Erythroblast (primary cell): ENCODE measurements around the gene PDZD7.

ENCODE experiments used
- GATA1 ChIP-seq: IDR thresholded peaks from 2 replicates; pipeline ENCODE4 v1.6.1; 2011; ENCODE audit warnings: low read depth, mild to moderate bottlenecking, control low read depth, low read length, moderate library complexity
- POLR2A ChIP-seq: IDR thresholded peaks from 2 replicates; pipeline ENCODE4 v1.6.1; 2011; ENCODE audit warnings: mild to moderate bottlenecking, low read length

- no peak for TF ChIP-seq POLR2A
- no peak for TF ChIP-seq GATA1
Measured at GRCh38 chr10:100998183-100998990, 32.5 kb downstream of the PDZD7 start.
